Measurements from ENCODE around the gene ZDHHC20. TPM values are rescaled to one million over a fixed set of nuclear protein-coding genes. Genes with fewer than 3 reads are reported as not detected.

ZDHHC20 gene
- polyA plus RNA-seq, 1 of the 3 experiments (the other 2 are of a cell fraction), result 8.7 TPM

- TF ChIP-seq MAX (IDR thresholded peaks at IDR 0.05; ENCODE audit: low read depth) (no peak), POLR2AphosphoS5 (IDR thresholded peaks at IDR 0.05; ENCODE audit: low read depth, low read length) (no peak), TEAD4 (IDR thresholded peaks at IDR 0.05; ENCODE audit: borderline replicate concordance, insufficient read depth) (no peak)
Observed at GRCh38 chr13:21402586-21403307, 56.4 kb downstream of the ZDHHC20 start (continued).

GRCh38 chr13:21399741-21400140 lies 59.4 kb downstream of the ZDHHC20 start:
- peaks cover 0 to 23% of the 10 kb centered on the region in 2 experiments for H3K36me3 ChIP-seq (replicated peaks in 1 of 2; ENCODE audit: control insufficient read depth in 1 of 2, insufficient read depth in 2 of 2, low read length in 1 of 2)
- H3K27ac ChIP-seq (ENCODE audit: low read depth in 2 of 2, low read length in 1 of 2), result no peak overlapping the region
- H3K4me2 ChIP-seq, result no peak overlapping the region

More at GRCh38 chr13:21399741-21400140, 59.4 kb downstream of the ZDHHC20 start:
- Histone ChIP-seq H2AFZ (ENCODE audit: low read depth) (no peak overlapping the region; the same call in 1 of the 2 replicates), H3K9me2 (no peaks in the 10 kb centered on the region), H4K20me1 (ENCODE audit: insufficient read depth) (no peaks in the 10 kb centered on the region), H3K79me2 (ENCODE audit: insufficient read depth) (no peaks in the 10 kb centered on the region), H3K27me3 (ENCODE audit: insufficient read depth) (no peaks in the 10 kb centered on the region), H3K4me1 (ENCODE audit: control insufficient read depth in 1 of 2, insufficient read depth in 2 of 2, low read depth in 1 of 2, low read length in 1 of 2) (peaks cover 0 to 28% of the 10 kb centered on the region in 2 experiments; a peak in 1 of 4 replicates), H3F3A (replicated peaks; ENCODE audit: insufficient read depth) (peaks cover 21% of the 10 kb centered on the region), H3K4me3 (ENCODE audit: low read depth in 2 of 2, low read length in 1 of 2) (no peak overlapping the region), H3K9me3 (no peaks in the 10 kb centered on the region), H3K9ac (no peak overlapping the region)
- 79% methylated on average over 3 of the region's 3 CpGs for WGBS (ENCODE audit: low lambda C conversion rate)
- TF ChIP-seq TCF12 (IDR thresholded peaks at IDR 0.05) (no peak), NRF1 (IDR thresholded peaks at IDR 0.05; ENCODE audit: low read depth, low read length) (no peak), USF1 (IDR thresholded peaks at IDR 0.05; ENCODE audit: borderline replicate concordance, low read depth) (no peak), SMC3 (IDR thresholded peaks at IDR 0.05; ENCODE audit: low read depth, low read length) (no peak), FOXJ3 (CRISPR knock-in tag; IDR thresholded peaks at IDR 0.05) (no peak), JUND (IDR thresholded peaks at IDR 0.05) (no peak), POLR2AphosphoS5 (IDR thresholded peaks at IDR 0.05; ENCODE audit: low read depth, low read length) (no peak), MEF2A (IDR thresholded peaks at IDR 0.05; ENCODE audit: borderline replicate concordance, low read depth) (no peak), CTCF (IDR thresholded peaks at IDR 0.05) (no peak), RXRA (IDR thresholded peaks at IDR 0.05; ENCODE audit: borderline replicate concordance, low read depth) (no peak), SIN3A (IDR thresholded peaks at IDR 0.05; ENCODE audit: borderline replicate concordance, low read depth, low read length) (no peak)
- ChIA-PET CTCF (no interaction called here), POLR2A (no interaction called here)
- DNase-seq, result no peak
